Measurements from ENCODE around the gene TAL1. TPM values are rescaled to one million over a fixed set of nuclear protein-coding genes. Genes with fewer than 3 reads are reported as not detected.

Gene TAL1
- total RNA-seq, 1 experiment from 2014 or later = not detected

DNA sequence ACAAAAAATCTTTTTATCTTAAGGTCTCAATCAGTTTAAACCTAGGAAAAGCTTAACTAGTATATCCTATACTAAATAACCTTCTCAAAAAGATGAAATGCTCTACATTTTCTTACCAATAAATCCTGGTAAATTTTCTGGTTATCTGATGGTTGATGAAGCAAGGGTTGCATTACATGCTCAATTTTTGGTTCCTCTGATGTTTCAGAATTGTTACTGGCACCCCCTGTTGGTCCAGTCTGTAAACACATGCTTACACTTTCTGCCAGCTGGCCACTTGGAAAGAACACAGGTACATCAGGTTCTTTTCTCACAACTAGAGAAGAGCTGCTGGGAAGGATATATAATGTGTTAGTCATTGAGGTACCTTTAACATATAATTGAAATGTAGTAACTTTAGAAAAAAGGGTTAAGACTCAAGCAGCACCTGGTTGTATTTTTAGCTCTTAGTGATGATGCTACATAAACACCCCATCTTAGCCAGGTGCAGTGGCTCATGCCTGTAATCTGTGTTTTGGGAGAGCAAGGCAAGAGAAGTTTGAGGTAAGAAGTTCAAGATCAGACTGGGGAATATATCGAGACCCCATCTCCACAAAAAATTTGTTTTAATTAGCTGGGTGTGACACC, 30.9 kb upstream of the TAL1 start:
- H3K9ac ChIP-seq (ENCODE audit: extremely low read depth, insufficient read length, low read length) = no peak overlapping the region
- H2AFZ ChIP-seq (ENCODE audit: low read length) = no peak overlapping the region
- H3K14ac ChIP-seq (ENCODE audit: insufficient read depth, low read length) = no peak overlapping the region
- no peaks in the 10 kb centered on the region for H3K79me1 ChIP-seq (ENCODE audit: insufficient read depth, low read depth, low read length, poor library complexity, severe bottlenecking)
- H3K27me3 ChIP-seq (ENCODE audit: insufficient read depth, low read length) = no peaks in the 10 kb centered on the region
- TF ChIP-seq, protein P1, sequence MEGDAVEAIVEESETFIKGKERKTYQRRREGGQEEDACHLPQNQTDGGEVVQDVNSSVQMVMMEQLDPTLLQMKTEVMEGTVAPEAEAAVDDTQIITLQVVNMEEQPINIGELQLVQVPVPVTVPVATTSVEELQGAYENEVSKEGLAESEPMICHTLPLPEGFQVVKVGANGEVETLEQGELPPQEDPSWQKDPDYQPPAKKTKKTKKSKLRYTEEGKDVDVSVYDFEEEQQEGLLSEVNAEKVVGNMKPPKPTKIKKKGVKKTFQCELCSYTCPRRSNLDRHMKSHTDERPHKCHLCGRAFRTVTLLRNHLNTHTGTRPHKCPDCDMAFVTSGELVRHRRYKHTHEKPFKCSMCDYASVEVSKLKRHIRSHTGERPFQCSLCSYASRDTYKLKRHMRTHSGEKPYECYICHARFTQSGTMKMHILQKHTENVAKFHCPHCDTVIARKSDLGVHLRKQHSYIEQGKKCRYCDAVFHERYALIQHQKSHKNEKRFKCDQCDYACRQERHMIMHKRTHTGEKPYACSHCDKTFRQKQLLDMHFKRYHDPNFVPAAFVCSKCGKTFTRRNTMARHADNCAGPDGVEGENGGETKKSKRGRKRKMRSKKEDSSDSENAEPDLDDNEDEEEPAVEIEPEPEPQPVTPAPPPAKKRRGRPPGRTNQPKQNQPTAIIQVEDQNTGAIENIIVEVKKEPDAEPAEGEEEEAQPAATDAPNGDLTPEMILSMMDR (conservative IDR thresholded peaks at IDR 0.05) = peak; percentile 78
- no peak overlapping the region for H2BK120ac ChIP-seq (ENCODE audit: low read depth, low read length, poor library complexity, severe bottlenecking)
- no CpG with 5 or more reads among the region's 1 CpG for WGBS (ENCODE audit: extremely low coverage, insufficient read length, low lambda C conversion rate)
- Mint-ChIP-seq H3K4me1 (no peaks in the 10 kb centered on the region), H3K9me3 (no peaks in the 10 kb centered on the region), H3K27me3 (ENCODE audit: low read depth) (no peaks in the 10 kb centered on the region), H3K27ac (no peak overlapping the region; a peak in 1 of 7 replicates), H3K36me3 (ENCODE audit: insufficient read depth in 1 of 3, low read depth in 3 of 3) (peaks cover 19 to 59% (median 46%) of the 10 kb centered on the region in 3 experiments; a peak in 6 of 7 replicates), H3K4me3 (no peak overlapping the region)
- no peak overlapping the region for H2BK5ac ChIP-seq (ENCODE audit: insufficient read length, low read length)
- H3K18ac ChIP-seq (ENCODE audit: insufficient read length, low read depth, low read length) = no peak overlapping the region
- peak; percentile 44 for DNase-seq
- no peak overlapping the region for H3K4me2 ChIP-seq (ENCODE audit: insufficient read depth, insufficient read length, low read length)
- H3K9me3 ChIP-seq (ENCODE audit: control insufficient read depth, low read depth, low read length) = no peaks in the 10 kb centered on the region
- H3K56ac ChIP-seq (ENCODE audit: insufficient read length, low read depth, low read length) = no peak overlapping the region
- no peak overlapping the region for H2BK20ac ChIP-seq (ENCODE audit: low read depth, low read length, poor library complexity, severe bottlenecking)
- no peak overlapping the region for H3K27ac ChIP-seq (ENCODE audit: insufficient read length, low read depth, low read length)
- no peak overlapping the region for H4K91ac ChIP-seq (ENCODE audit: insufficient read length, low read depth, low read length)
- no peak overlapping the region for H3K23ac ChIP-seq (ENCODE audit: insufficient read length, low read depth, low read length)
- H2AK5ac ChIP-seq (ENCODE audit: insufficient read length, low read length) = no peak overlapping the region
- H3K4me1 ChIP-seq (ENCODE audit: insufficient read depth, low read length) = no peaks in the 10 kb centered on the region
- no peak overlapping the region for H3T11ph ChIP-seq (ENCODE audit: low read length)
- no peaks in the 10 kb centered on the region for H3K23me2 ChIP-seq (ENCODE audit: insufficient read length, low read depth, low read length, poor library complexity, severe bottlenecking)
- H3K79me2 ChIP-seq (ENCODE audit: insufficient read depth, low read length) = no peaks in the 10 kb centered on the region
- H2BK15ac ChIP-seq (ENCODE audit: low read depth, low read length) = no peak overlapping the region
- H4K8ac ChIP-seq (replicated peaks; ENCODE audit: insufficient read length, low read depth, low read length) = no peak overlapping the region
- H4K5ac ChIP-seq (ENCODE audit: insufficient read length, low read depth, low read length) = no peak overlapping the region
- no peak overlapping the region for H2BK12ac ChIP-seq (ENCODE audit: insufficient read length, low read depth, low read length)
- no peaks in the 10 kb centered on the region for H4K20me1 ChIP-seq (ENCODE audit: control insufficient read depth, insufficient read depth, insufficient read length)
- no peak overlapping the region for H3K4ac ChIP-seq (ENCODE audit: low read depth, low read length)
